GM06990 (cell line): ENCODE data around the gene SRP9.

Source experiments
- DNase-seq: peaks from one replicate; pipeline ENCODE4 v3.0.0-alpha.2; 2011; ENCODE audit not compliant: insufficient read length; ENCODE audit errors: extremely low read depth
- H3K27me3 ChIP-seq: replicated peaks from 2 replicates; pipeline ENCODE4 v1.6.0; 2011; ENCODE audit warnings: low read length; ENCODE audit not compliant: control insufficient read depth, insufficient read depth
- H3K36me3 ChIP-seq: 2 replicates; pipeline ENCODE4 v1.5.1; 2011; ENCODE audit warnings: low read length; ENCODE audit not compliant: control insufficient read depth, insufficient read depth
- H3K4me3 ChIP-seq: replicated peaks from 2 replicates; pipeline ENCODE4 v1.5.1; 2011; ENCODE audit warnings: low read depth, mild to moderate bottlenecking, control low read depth, low read length
- CTCF ChIP-seq: IDR thresholded peaks from 2 replicates; pipeline ENCODE4 v1.5.1; 2011; ENCODE audit warnings: low read length, control low read depth, mild to moderate bottlenecking, inconsistent platforms; ENCODE audit not compliant: insufficient read depth, poor library complexity, severe bottlenecking

The SRP9 gene

GRCh38 chr1:225822655-225823403 is 45.2 kb downstream of the SRP9 start:
- no peak overlapping the region for H3K4me3 ChIP-seq
- H3K36me3 ChIP-seq = no peaks in the 10 kb centered on the region
- DNase-seq = no peak
- TF ChIP-seq CTCF = no peak
- H3K27me3 ChIP-seq = no peaks in the 10 kb centered on the region

- H3K27me3 ChIP-seq = no peaks in the 10 kb centered on the region
- TF ChIP-seq CTCF = no peak
- H3K4me3 ChIP-seq = no peak overlapping the region
- DNase-seq = no peak
- H3K36me3 ChIP-seq = no peaks in the 10 kb centered on the region
These were observed 46.2 kb downstream of the SRP9 start for GRCh38 chr1:225823811-225824261.

GRCh38 chr1:225824533-225824941 is 46.9 kb downstream of the SRP9 start:
- TF ChIP-seq CTCF = no peak
- Histone ChIP-seq H3K27me3 (no peaks in the 10 kb centered on the region), H3K4me3 (no peak overlapping the region), H3K36me3 (no peaks in the 10 kb centered on the region)
- no peak for DNase-seq

GRCh38 chr1:225825078-225825477 is 47.5 kb downstream of the SRP9 start:
- no peak overlapping the region for H3K4me3 ChIP-seq
- DNase-seq = no peak
- TF ChIP-seq CTCF = no peak
- no peaks in the 10 kb centered on the region for H3K36me3 ChIP-seq
- H3K27me3 ChIP-seq = no peaks in the 10 kb centered on the region

GRCh38 chr1:225825607-225826007 is 48.0 kb downstream of the SRP9 start:
- H3K4me3 ChIP-seq = no peak overlapping the region
- no peak for TF ChIP-seq CTCF
- H3K36me3 ChIP-seq = no peaks in the 10 kb centered on the region
- DNase-seq = no peak
- H3K27me3 ChIP-seq = no peaks in the 10 kb centered on the region
